BE2C (cell line): ENCODE measurements around the gene LAMTOR2.

Source experiments
- DNase-seq: peaks from one replicate; pipeline ENCODE4 v3.0.0-alpha.2; 2020
- H3K27me3 ChIP-seq: fragments of 250-450 bp; sonication (Bioruptor Pico); 2 replicates; pipeline ENCODE4 v1.5.1; 2020; ENCODE audit warnings: mild to moderate bottlenecking
- H3K36me3 ChIP-seq: fragments of 250-450 bp; sonication (Bioruptor Pico); 2 replicates; pipeline ENCODE4 v1.5.1; 2020; ENCODE audit warnings: mild to moderate bottlenecking
- H3K4me1 ChIP-seq: fragments of 250-450 bp; sonication (Bioruptor Pico); 2 replicates; pipeline ENCODE4 v1.5.1; 2020
- H3K4me3 ChIP-seq: 2 replicates; pipeline ENCODE4 v1.5.1; 2011; ENCODE audit warnings: low read depth, low read length
- H3K9me3 ChIP-seq: fragments of 250-450 bp; sonication (Bioruptor Pico); 2 replicates; pipeline ENCODE4 v1.5.1; 2020
- CTCF ChIP-seq: IDR thresholded peaks from 2 replicates; pipeline ENCODE4 v1.5.1; 2012; ENCODE audit warnings: mild to moderate bottlenecking, low read depth, low read length

The LAMTOR2 gene

GRCh38 chr1:156076609-156077429 is 22.2 kb downstream of the LAMTOR2 start:
- Histone ChIP-seq H3K27me3 (no peaks in the 10 kb centered on the region), H3K36me3 (peaks cover 41% of the 10 kb centered on the region), H3K4me1 (peaks cover 5% of the 10 kb centered on the region; the same call in 1 of the 2 replicates), H3K9me3 (no peaks in the 10 kb centered on the region), H3K4me3 (no peak overlapping the region; the same call in 1 of the 2 replicates)
- no peak for TF ChIP-seq CTCF
- DNase-seq = peak; percentile 50

GRCh38 chr1:156077430-156077760 is 22.8 kb downstream of the LAMTOR2 start:
- DNase-seq = no peak
- no peaks in the 10 kb centered on the region for H3K9me3 ChIP-seq
- H3K4me1 ChIP-seq = peaks cover 5% of the 10 kb centered on the region; the same call in 1 of the 2 replicates
- no peaks in the 10 kb centered on the region for H3K27me3 ChIP-seq
- H3K36me3 ChIP-seq = peaks cover 41% of the 10 kb centered on the region
- no peak for TF ChIP-seq CTCF
- H3K4me3 ChIP-seq = no peak overlapping the region

GRCh38 chr1:156078728-156079127 is 24.1 kb downstream of the LAMTOR2 start:
- Histone ChIP-seq H3K36me3 (peaks cover 41% of the 10 kb centered on the region), H3K9me3 (no peaks in the 10 kb centered on the region), H3K4me1 (peaks cover 5% of the 10 kb centered on the region; the same call in 1 of the 2 replicates), H3K4me3 (no peak overlapping the region), H3K27me3 (no peaks in the 10 kb centered on the region)
- no peak for TF ChIP-seq CTCF
- DNase-seq = no peak

GRCh38 chr1:156079762-156080161 is 25.2 kb downstream of the LAMTOR2 start:
- TF ChIP-seq CTCF = no peak
- peak overlapping the region; percentile 91 for H3K4me3 ChIP-seq
- peaks cover 7% of the 10 kb centered on the region; the same call in 1 of the 2 replicates for H3K4me1 ChIP-seq

GRCh38 chr1:156080241-156080862 is 25.8 kb downstream of the LAMTOR2 start:
- no peak for TF ChIP-seq CTCF
- peaks cover 7% of the 10 kb centered on the region; the same call in 1 of the 2 replicates for H3K4me1 ChIP-seq
- H3K36me3 ChIP-seq = peaks cover 33% of the 10 kb centered on the region
- no peaks in the 10 kb centered on the region for H3K9me3 ChIP-seq
- H3K27me3 ChIP-seq = no peaks in the 10 kb centered on the region
- DNase-seq = no peak
- peak overlapping the region; percentile 91 for H3K4me3 ChIP-seq

More at GRCh38 chr1:156079762-156080161, 25.2 kb downstream of the LAMTOR2 start:
- no peaks in the 10 kb centered on the region for H3K27me3 ChIP-seq
- H3K9me3 ChIP-seq = no peaks in the 10 kb centered on the region
- peaks cover 39% of the 10 kb centered on the region for H3K36me3 ChIP-seq
- no peak for DNase-seq

GRCh38 chr1:156080863-156081179 is 26.2 kb downstream of the LAMTOR2 start:
- no peak for DNase-seq
- Histone ChIP-seq H3K4me3 (peak overlapping the region; percentile 91), H3K36me3 (peaks cover 29% of the 10 kb centered on the region), H3K4me1 (peaks cover 7% of the 10 kb centered on the region; the same call in 1 of the 2 replicates), H3K9me3 (no peaks in the 10 kb centered on the region), H3K27me3 (no peaks in the 10 kb centered on the region)
- TF ChIP-seq CTCF = no peak
